CD4-positive, alpha-beta T cell treated with Interleukin-10 for 1 hour (primary cell): Measurements from ENCODE around the gene CES3.
"Not testable (repeated sequence)": the region's sequence is repeated elsewhere in the genome, so short reads cannot be mapped to it uniquely, and the experiment has no call there.

Source experiments
- DNase-seq: peaks from one replicate; pipeline ENCODE4 v3.0.0-alpha.2; 2020

Gene CES3

GRCh38 chr16:66973716-66974115, 12.7 kb downstream of the CES3 start:
- DNase-seq = no peak

- not testable (repeated sequence) for DNase-seq
Measured at GRCh38 chr16:66974156-66974931, 13.3 kb downstream of the CES3 start.

- peak; percentile 74 for DNase-seq
Measured at GRCh38 chr16:66974932-66975246, 13.8 kb downstream of the CES3 start.

DNA sequence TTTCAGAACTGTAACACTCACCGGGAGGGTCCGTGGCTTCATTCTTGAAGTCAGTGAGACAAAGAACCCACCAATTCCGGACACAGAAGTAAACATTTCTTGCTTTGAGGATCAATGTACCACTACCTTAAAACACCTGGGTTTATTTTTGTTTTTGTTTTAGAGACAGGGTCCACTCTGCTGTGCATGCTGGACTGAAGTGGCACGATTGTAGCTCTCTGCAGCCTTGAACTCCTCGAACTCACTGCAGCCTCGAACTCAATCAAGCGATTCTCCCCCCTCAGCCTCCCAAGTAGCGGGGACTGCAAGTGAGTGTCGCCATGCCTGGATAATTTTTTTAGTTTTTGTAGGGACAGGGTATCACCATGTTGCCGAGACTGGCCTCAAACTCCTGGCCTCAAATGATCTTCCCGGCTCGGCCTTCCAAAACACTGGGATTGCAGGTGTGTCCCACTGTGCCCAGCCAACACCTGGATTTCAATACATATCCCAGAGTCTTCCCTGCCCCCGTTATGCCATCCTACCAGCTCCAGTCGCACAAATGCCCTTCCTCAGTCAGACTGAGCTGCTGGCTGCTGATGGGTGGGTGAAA, 14.3 kb downstream of the CES3 start:
- no peak for DNase-seq

DNA sequence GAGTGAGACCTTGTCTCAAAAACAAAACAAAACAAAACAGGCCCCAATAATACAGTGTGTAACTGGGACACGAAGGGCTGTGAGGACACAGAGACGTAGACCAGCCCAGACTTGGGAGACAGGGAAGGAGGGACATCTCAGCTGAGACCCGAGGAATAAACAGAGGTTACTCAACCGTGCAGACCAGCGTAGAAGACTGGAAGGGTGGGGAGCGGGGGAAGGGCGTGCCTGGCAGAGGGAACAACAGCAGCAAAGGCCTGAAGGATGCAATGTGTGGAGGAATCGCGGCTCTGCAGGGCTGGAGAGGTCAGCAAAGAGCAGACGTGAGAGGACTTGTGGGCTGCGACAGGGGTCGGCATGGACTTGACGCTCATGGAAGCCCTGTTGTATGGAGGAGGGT, 15.7 kb downstream of the CES3 start:
- DNase-seq = no peak

DNA sequence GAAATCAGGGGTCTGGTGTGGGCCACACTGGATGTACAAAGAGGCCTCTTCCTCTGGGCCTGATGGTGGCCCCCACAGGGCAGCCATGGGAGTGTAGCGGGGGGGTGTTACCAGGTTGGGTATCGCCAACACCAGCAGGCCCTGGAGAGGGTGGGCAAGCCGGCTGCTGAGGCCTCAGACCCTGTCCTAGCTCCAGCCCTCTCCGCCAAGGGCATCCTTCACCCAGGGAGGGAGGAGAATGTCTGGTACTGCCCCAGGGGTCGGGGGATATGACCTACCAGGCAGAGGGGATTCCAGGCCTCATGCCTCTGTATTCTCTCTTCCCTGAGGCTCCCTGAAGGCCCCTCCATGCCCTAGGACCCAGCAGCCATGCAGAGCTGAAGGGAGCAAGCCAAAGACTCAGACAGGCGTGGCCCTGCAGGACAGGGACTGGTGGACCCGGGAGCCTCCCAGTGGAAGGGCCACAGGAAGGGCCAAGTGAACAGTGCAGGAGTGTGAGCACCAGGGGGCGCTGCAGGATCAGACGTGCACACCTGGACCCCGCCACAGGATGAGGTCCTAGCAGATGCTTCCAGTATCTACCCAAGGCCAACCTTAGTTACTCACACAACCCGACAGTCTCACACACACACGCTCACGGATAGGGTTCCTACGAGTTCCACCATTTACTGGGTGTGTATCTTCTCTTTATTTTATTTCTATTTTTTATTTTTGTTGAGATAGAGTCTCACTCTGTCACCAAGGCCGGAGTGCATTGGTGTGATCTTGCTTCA, 16.5 kb downstream of the CES3 start:
- peak; percentile 87 for DNase-seq

GRCh38 chr16:66979011-66979717, 18.1 kb downstream of the CES3 start:
- DNase-seq = no peak

GRCh38 chr16:66983033-66983432, 22.0 kb downstream of the CES3 start:
- no peak for DNase-seq

- peak; percentile 19 for DNase-seq
Measured at GRCh38 chr16:66984892-66985311, 23.8 kb downstream of the CES3 start.

DNA sequence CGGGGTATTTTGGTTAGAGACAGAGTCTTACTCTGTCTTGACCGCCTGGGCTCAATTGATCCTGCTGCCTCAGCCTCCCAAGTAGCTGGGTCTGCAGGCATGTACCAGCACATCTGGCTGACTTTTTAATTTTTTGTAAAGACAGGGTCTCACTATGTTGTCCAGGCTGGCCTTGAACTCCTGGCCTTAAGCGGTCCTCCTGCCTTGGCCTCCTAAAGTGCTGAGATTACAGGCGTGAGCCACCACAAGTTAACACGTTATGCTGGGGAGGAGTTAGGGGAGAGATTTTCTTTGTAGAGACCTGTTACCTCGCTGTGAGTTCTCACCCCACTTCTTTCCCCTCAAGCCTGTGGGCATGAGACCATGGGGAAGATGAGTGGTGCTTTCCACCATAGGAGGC, 25.5 kb downstream of the CES3 start:
- DNase-seq = no peak

DNA sequence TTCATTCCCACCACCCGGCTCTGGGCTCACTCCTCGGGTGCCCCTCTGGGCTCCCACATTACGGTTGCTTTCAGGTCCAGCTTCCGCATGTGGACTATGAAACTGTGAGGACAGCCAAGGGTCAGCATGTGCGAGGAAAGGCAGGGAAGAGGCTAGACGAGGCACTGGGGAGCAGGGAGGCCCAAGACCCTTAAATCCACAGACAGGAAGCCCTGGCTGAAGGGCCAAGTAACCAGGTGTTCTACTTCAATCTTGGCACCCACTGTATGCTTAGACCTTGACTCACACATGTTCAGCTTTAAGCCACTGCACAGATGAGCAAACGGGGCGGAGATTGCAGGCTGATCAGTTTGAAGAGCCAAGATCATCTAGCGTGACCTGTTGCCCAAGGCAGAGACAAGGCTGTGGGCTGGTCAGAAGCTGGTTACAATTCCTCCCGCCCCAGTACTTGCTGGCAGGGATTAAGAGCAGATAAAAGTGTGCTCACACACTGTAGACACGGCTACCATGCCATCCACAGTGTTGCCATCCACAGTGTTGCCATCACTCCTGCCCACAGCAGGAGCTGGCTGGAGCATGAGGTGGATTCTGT, 27.2 kb downstream of the CES3 start, which contains the start of gene CES4A:
Gene CES4A, plus strand, starts transcription at position 393 of the 592 bp plus-strand sequence. Its CDS starts 184 bp downstream, at position 577.
- DNase-seq = no peak

- DNase-seq = no peak
Measured at GRCh38 chr16:66991545-66992077, 30.5 kb downstream of the CES3 start.

GRCh38 chr16:66993558-66993957, 32.5 kb downstream of the CES3 start:
- not testable (repeated sequence) for DNase-seq

DNA sequence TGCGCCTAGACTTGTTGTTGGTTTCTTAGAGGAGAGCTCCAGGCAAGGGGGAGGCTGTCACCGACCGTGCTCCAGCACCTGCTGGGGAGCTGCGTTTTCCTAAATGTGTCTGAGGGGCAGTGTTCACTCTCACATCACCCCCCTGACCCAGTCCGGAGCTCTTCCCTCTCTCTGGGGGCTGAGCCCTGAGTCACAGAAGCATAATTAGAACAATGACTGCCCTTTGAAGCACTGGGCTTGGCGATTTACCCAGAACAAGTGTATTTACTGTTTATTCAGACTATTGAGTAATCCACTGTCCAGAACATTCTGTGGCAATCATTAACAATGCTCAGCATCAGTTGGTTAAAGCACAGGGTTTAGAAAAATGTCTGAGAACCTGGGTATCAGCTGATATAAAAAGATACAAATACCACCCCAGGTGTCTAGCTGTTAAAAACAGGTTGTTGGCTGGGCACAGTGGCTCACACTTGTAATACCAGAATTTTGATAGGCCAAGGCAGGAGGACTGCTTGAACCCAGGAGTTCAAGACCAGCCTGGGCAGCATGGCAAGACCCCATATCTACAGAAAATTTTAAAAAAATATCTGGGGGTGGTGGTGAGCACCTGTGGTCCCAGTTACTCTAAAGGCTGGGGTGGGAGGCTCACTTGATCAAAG, 35.4 kb downstream of the CES3 start:
- no peak for DNase-seq

- no peak for DNase-seq
Measured at GRCh38 chr16:66996983-66997358, 35.9 kb downstream of the CES3 start.

- DNase-seq = peak; percentile 69
Measured at GRCh38 chr16:67000384-67001351, 39.6 kb downstream of the CES3 start.

DNA sequence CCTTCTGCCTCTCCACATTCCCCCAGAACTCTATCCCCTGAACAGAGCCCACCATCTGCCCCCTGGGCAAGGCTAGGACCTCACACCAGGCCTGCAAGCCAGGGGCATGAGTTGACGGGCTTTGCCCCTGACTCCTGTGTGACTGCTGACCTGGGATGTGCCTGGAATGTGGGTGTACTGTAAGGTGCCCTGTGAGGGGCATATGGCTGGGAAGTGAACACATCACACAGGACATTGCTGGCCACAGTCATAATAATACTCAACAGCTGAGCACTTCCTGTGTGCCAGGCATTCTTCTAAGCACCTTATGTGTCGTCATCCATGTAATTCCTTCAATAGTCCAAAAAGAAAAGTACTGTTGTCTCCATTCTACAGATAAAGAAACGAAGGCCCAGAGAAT, 40.7 kb downstream of the CES3 start:
- no peak for DNase-seq

GRCh38 chr16:67006930-67007658, 46.0 kb downstream of the CES3 start:
- no peak for DNase-seq

DNA sequence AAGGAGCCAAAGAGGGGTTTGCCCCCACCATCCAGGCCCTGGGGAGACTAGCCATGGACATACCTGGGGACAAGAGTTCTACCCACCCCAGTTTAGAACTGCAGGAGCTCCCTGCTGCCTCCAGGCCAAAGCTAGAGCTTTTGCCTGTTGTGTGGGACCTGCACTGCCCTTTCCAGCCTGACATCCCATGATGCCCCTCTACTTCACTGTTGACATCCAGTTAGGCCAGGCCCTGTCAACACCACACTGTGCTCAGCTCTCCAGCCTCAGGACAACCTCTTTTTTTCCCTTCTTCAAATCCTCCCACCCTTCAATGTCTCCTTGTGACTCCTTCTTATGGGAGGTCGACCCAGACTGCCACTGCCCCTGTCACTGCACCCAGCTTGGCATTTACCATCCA, 48.1 kb downstream of the CES3 start:
- DNase-seq = no peak

- DNase-seq = no peak
Measured at GRCh38 chr16:67011274-67011673, 50.2 kb downstream of the CES3 start.
